H1 (cell line): ENCODE data around the gene COL26A1. TPM values are rescaled to one million over a fixed set of nuclear protein-coding genes. Genes with fewer than 3 reads are reported as not detected.

Experiments
- CTCF ChIA-PET: fragments of 300-600 bp; sonication (Branson Sonifier 250); formaldehyde crosslinking; loops from one replicate; lab custom pipeline; 2021; ENCODE audit not compliant: partially characterized antibody; lab: Charles Lee
- POLR2A ChIA-PET: fragments of 300-600 bp; sonication (Branson Sonifier 250); formaldehyde crosslinking; loops from one replicate; lab custom pipeline; 2021; ENCODE audit warnings: inconsistent platforms; ENCODE audit not compliant: partially characterized antibody; lab: Charles Lee
- DNase-seq, 2 experiments: peaks; one replicate each; pipeline versions ENCODE4 v3.0.0 to v3.0.0-alpha.2; 2010 to 2022; ENCODE audit warnings: low spot score in 2 of 2, low read depth in 1 of 2, mixed read lengths in 1 of 2
- FAIRE-seq: peaks from 2 replicates; lab custom pipeline; 2011; peaks lifted over from hg19 to GRCh38; lab: Jason Lieb, UNC
- H2AFZ ChIP-seq: 2 replicates; pipeline ENCODE4 v1.8.1; 2012; ENCODE audit warnings: low read length, inconsistent platforms
- H2AK5ac ChIP-seq: 2 replicates; pipeline ENCODE4 v1.6.1; 2013; ENCODE audit warnings: low read depth, low read length
- H2BK120ac ChIP-seq: replicated peaks from 2 replicates; pipeline ENCODE3; 2013; ENCODE audit warnings: low read depth, low read length, inconsistent platforms
- H2BK12ac ChIP-seq: 2 replicates; pipeline ENCODE4 v1.6.1; 2013; ENCODE audit warnings: low read depth, low read length
- H2BK15ac ChIP-seq: 2 replicates; pipeline ENCODE4 v1.6.1; 2013; ENCODE audit warnings: low read length
- H2BK20ac ChIP-seq: 2 replicates; pipeline ENCODE4 v1.6.1; 2013; ENCODE audit warnings: low read length
- H2BK5ac ChIP-seq: 2 replicates; pipeline ENCODE4 v1.6.1; 2013; ENCODE audit warnings: low read depth, low read length
- H3K14ac ChIP-seq: 2 replicates; pipeline ENCODE4 v1.6.1; 2013; ENCODE audit warnings: inconsistent platforms; ENCODE audit not compliant: insufficient read length
- H3K18ac ChIP-seq: 2 replicates; pipeline ENCODE4 v1.6.1; 2013; ENCODE audit warnings: low read length; ENCODE audit errors: extremely low read depth
- H3K23ac ChIP-seq: 2 replicates; pipeline ENCODE4 v1.6.1; 2013; ENCODE audit warnings: inconsistent platforms; ENCODE audit not compliant: insufficient read length
- H3K23me2 ChIP-seq: 2 replicates; pipeline ENCODE4 v1.6.1; 2013; ENCODE audit warnings: low read depth, low read length
- H3K27ac ChIP-seq: 2 replicates; pipeline ENCODE4 v1.6.1; 2011; ENCODE audit warnings: low read depth, low read length, inconsistent platforms
- H3K27me3 ChIP-seq, 4 experiments: replicated peaks in 1 of 4; 1 replicate in 1 of 4; 2 replicates in 3 of 4; pipeline versions ENCODE4 v1.6.1 to v1.8.1; 2011 to 2013; ENCODE audit warnings: low read length in 3 of 4, mild to moderate bottlenecking in 3 of 4, inconsistent platforms in 2 of 4, mixed read lengths in 2 of 4, moderate library complexity in 1 of 4; ENCODE audit not compliant: control insufficient read depth in 3 of 4, insufficient read depth in 3 of 4; ENCODE audit errors: extremely low read depth in 1 of 4
- H3K36me3 ChIP-seq, 4 experiments: 2 replicates each; pipeline versions ENCODE4 v1.6.1 to v1.8.1; 2011 to 2013; ENCODE audit warnings: mild to moderate bottlenecking in 4 of 4, low read length in 3 of 4, moderate library complexity in 2 of 4, control low read depth in 1 of 4, inconsistent platforms in 1 of 4; ENCODE audit not compliant: insufficient read depth in 4 of 4, control insufficient read depth in 2 of 4
- H3K4ac ChIP-seq: replicated peaks from 2 replicates; pipeline ENCODE3; 2013; ENCODE audit warnings: low read length, low read depth, mixed read lengths, inconsistent platforms; ENCODE audit not compliant: insufficient read length
- H3K4me1 ChIP-seq, 4 experiments: replicated peaks in 1 of 4; 1 replicate in 1 of 4; 2 replicates in 3 of 4; pipeline versions ENCODE4 v1.6.1 to v1.8.1; 2011 to 2013; ENCODE audit warnings: low read length in 3 of 4, inconsistent platforms in 2 of 4, mixed read lengths in 1 of 4; ENCODE audit not compliant: insufficient read depth in 4 of 4, control insufficient read depth in 3 of 4
- H3K4me2 ChIP-seq, 2 experiments: 2 replicates each; pipeline versions ENCODE4 v1.6.1 to v1.8.1; 2011 to 2013; ENCODE audit warnings: low read depth in 2 of 2, low read length in 2 of 2, control low read depth in 1 of 2, inconsistent platforms in 1 of 2, mild to moderate bottlenecking in 1 of 2; ENCODE audit not compliant: insufficient read depth in 1 of 2
- H3K4me3 ChIP-seq, 4 experiments: fragments of 200-600, 300-600 bp in 1 of 4; sonication (generic), shearing (Covaris generic), sonication (Bioruptor Twin) in 1 of 4; 2 replicates each; pipeline versions ENCODE4 v1.5.1 to v1.8.1; 2011 to 2016; ENCODE audit warnings: low read length in 4 of 4, low read depth in 3 of 4, control low read depth in 2 of 4, inconsistent platforms in 2 of 4, mild to moderate bottlenecking in 2 of 4, mixed read lengths in 1 of 4, moderate library complexity in 1 of 4; ENCODE audit not compliant: insufficient read depth in 2 of 4; ENCODE audit errors: extremely low read depth in 1 of 4
- H3K56ac ChIP-seq: replicated peaks from 2 replicates; pipeline ENCODE3; 2013; ENCODE audit warnings: low read depth, mild to moderate bottlenecking, mixed read lengths, low read length, inconsistent platforms; ENCODE audit not compliant: insufficient read length
- H3K79me1 ChIP-seq: 2 replicates; pipeline ENCODE4 v1.6.1; 2013; ENCODE audit warnings: low read depth, low read length, control low read depth
- H3K79me2 ChIP-seq, 2 experiments: 2 replicates each; pipeline versions ENCODE4 v1.6.1 to v1.8.1; 2012 to 2013; ENCODE audit warnings: low read length in 2 of 2, mild to moderate bottlenecking in 2 of 2, inconsistent platforms in 1 of 2; ENCODE audit not compliant: insufficient read depth in 2 of 2, control insufficient read depth in 1 of 2
- H3K9ac ChIP-seq, 4 experiments: replicated peaks in 1 of 4; 1 replicate in 1 of 4; 2 replicates in 3 of 4; pipeline versions ENCODE4 v1.6.1 to v1.8.1; 2011 to 2013; ENCODE audit warnings: low read depth in 3 of 4, low read length in 3 of 4, control low read depth in 2 of 4, mild to moderate bottlenecking in 2 of 4, moderate library complexity in 2 of 4, inconsistent platforms in 1 of 4; ENCODE audit errors: extremely low read depth in 1 of 4
- H3K9me3 ChIP-seq, 2 experiments: 2 replicates each; pipeline versions ENCODE4 v1.6.1 to v1.8.1; 2012 to 2013; ENCODE audit warnings: mild to moderate bottlenecking in 2 of 2, moderate library complexity in 2 of 2, control low read depth in 1 of 2, inconsistent platforms in 1 of 2, low read depth in 1 of 2, low read length in 1 of 2, mixed read lengths in 1 of 2; ENCODE audit not compliant: insufficient read depth in 2 of 2
- H4K20me1 ChIP-seq, 2 experiments: replicated peaks in 1 of 2; 2 replicates each; pipeline versions ENCODE3 to v1.8.1; 2011 to 2013; ENCODE audit warnings: inconsistent platforms in 2 of 2, low read length in 2 of 2, mild to moderate bottlenecking in 1 of 2; ENCODE audit not compliant: insufficient read depth in 2 of 2, control insufficient read depth in 1 of 2
- H4K5ac ChIP-seq: 2 replicates; pipeline ENCODE4 v1.6.1; 2013; ENCODE audit warnings: low read length, low read depth, mixed read lengths, inconsistent platforms; ENCODE audit not compliant: insufficient read length
- H4K8ac ChIP-seq: 2 replicates; pipeline ENCODE4 v1.8.0; 2013; ENCODE audit warnings: mild to moderate bottlenecking, moderate library complexity, low read length, inconsistent platforms; ENCODE audit not compliant: insufficient read depth; ENCODE audit errors: extremely low read depth
- H4K91ac ChIP-seq: replicated peaks from 2 replicates; pipeline ENCODE3; 2013; ENCODE audit warnings: low read length, mixed read lengths, inconsistent platforms; ENCODE audit not compliant: insufficient read length
- CHD1 ChIP-seq: IDR thresholded peaks from 2 replicates; pipeline ENCODE4 v1.6.1; 2012; ENCODE audit warnings: low read depth, low read length, improper control_type of control experiment
- CHD2 ChIP-seq: IDR thresholded peaks from 2 replicates; pipeline ENCODE4 v1.6.1; 2012; ENCODE audit warnings: low read length, improper control_type of control experiment
- E2F6 ChIP-seq: IDR thresholded peaks from 2 replicates; pipeline ENCODE4 v1.6.1; 2012; ENCODE audit warnings: inconsistent platforms
- HDAC2 ChIP-seq, 2 experiments: fragments of 300-600 bp in 1 of 2; sonication (generic) in 1 of 2; IDR thresholded peaks; 2 replicates each; pipeline ENCODE4 v1.6.1; 2011 to 2012; ENCODE audit warnings: low read depth in 2 of 2, low read length in 2 of 2, mild to moderate bottlenecking in 2 of 2, moderate library complexity in 2 of 2, borderline replicate concordance in 1 of 2, inconsistent platforms in 1 of 2
- KDM1A ChIP-seq: fragments of 200-600, 300-600 bp; sonication (generic); IDR thresholded peaks from 2 replicates; pipeline ENCODE4 v1.7.1; 2016; ENCODE audit warnings: mild to moderate bottlenecking, low read length, borderline replicate concordance
- MAX ChIP-seq: IDR thresholded peaks from 2 replicates; pipeline ENCODE4 v1.6.1; 2012; ENCODE audit warnings: inconsistent platforms
- RAD21 ChIP-seq, 2 experiments: IDR thresholded peaks in 1 of 2; conservative IDR thresholded peaks in 1 of 2; 2 replicates each; pipeline ENCODE4 v1.6.1; 2011; ENCODE audit warnings: low read depth in 2 of 2, low read length in 2 of 2, improper control_type of control experiment in 1 of 2, inconsistent platforms in 1 of 2, mild to moderate bottlenecking in 1 of 2, moderate library complexity in 1 of 2
- SRF ChIP-seq: IDR thresholded peaks from 2 replicates; pipeline ENCODE4 v1.6.1; 2011; ENCODE audit warnings: mild to moderate bottlenecking, low read depth, low read length, moderate library complexity
- WGBS, 2 experiments: shearing (Covaris generic) in 1 of 2; methylation state at CpG; one replicate each; pipeline versions ENCODE4 v1.1.6 to v1.1.7; 2013 to 2015; ENCODE audit warnings: low lambda C conversion rate in 2 of 2, mixed read lengths in 2 of 2, inconsistent platforms in 1 of 2, low coverage in 1 of 2, missing lambda C conversion rate in 1 of 2; ENCODE audit not compliant: insufficient replicate concordance in 2 of 2, insufficient coverage in 1 of 2, insufficient read length in 1 of 2; ENCODE audit errors: extremely low coverage in 1 of 2, missing lambda C conversion rate in 1 of 2; 5-methylcytosine and 5-hydroxymethylcytosine counted together
- polyA plus RNA-seq, 7 experiments: library from polyadenylated mRNA; depleted of rRNA in 3 of 7; stranded (reverse) in 5 of 7; unstranded in 2 of 7; fragments of >200 nt in 5 of 7; fragments of 200-250 nt in 2 of 7; gene quantifications; 1 replicate in 5 of 7; 2 replicates in 1 of 7; 4 replicates in 1 of 7; pipeline versions ENCODE4 v1.2.1 to v1.2.3, GENCODE V29; 2011 to 2013; ENCODE audit warnings: missing spikeins in 2 of 7, mixed read lengths in 2 of 7
- total RNA-seq: library from RNA; stranded (reverse); fragmentation: NEBNext Ultra II Directional; extraction: Animal tissue kit (Norgen Biotek cat#: 25700); gene quantifications from 2 replicates; pipeline ENCODE4 v1.2.1, GENCODE V29; 2021

The COL26A1 gene
- total and polyA plus RNA-seq, 2 of the 8 experiments (the other 6 are each of a cell fraction or from before 2014, with no cell fraction given), result 51.1 to 68.8 TPM

GRCh38 chr7:101586078-101586905 lies 223.6 kb downstream of the COL26A1 start:
- Histone ChIP-seq H4K5ac (no peak overlapping the region), H2BK5ac (no peak overlapping the region), H3K23ac (no peak overlapping the region), H3K18ac (no peak overlapping the region), H4K20me1 (no peaks in the 10 kb centered on the region), H3K9me3 (peaks cover 0 to 7% of the 10 kb centered on the region in 2 experiments; a peak in 1 of 4 replicates), H4K8ac (no peak overlapping the region; the same call in 1 of the 2 replicates), H3K4me3 (no peak overlapping the region), H2AK5ac (no peak overlapping the region), H3K79me2 (no peaks in the 10 kb centered on the region), H2BK20ac (no peak overlapping the region), H2BK15ac (no peak overlapping the region; the same call in 1 of the 2 replicates), H2BK12ac (no peak overlapping the region), H3K79me1 (no peaks in the 10 kb centered on the region), H3K27ac (no peak overlapping the region), H3K14ac (no peak overlapping the region), H3K4ac (no peak overlapping the region), H3K23me2 (no peaks in the 10 kb centered on the region), H3K4me2 (no peak overlapping the region), H3K9ac (no peak overlapping the region), H3K56ac (no peak overlapping the region), H4K91ac (no peak overlapping the region), H2AFZ (peak overlapping the region; percentile 46), H2BK120ac (no peak overlapping the region), H3K4me1 (no peaks in the 10 kb centered on the region), H3K36me3 (no peaks in the 10 kb centered on the region), H3K27me3 (no peaks in the 10 kb centered on the region; a peak in 1 of 7 replicates)
- ChIA-PET CTCF (interaction anchor here (0.6 to 5.6 kb wide), 12 partner anchors 9 to 296 kb away, joined by 3 to 23 read pairs (median 4); no protein-coding TSS in a partner anchor), POLR2A (interaction anchor here (0.5 to 2.5 kb wide), 5 partner anchors 9 to 200 kb away, joined by 3 to 9 read pairs (median 3); no protein-coding TSS in a partner anchor)
- peak in 1 of 2 experiments; percentile 60 for DNase-seq
- no peak for FAIRE-seq
- 88% methylated on average over 18 of the region's 18 CpGs; no CpG with 5 or more reads in 1 of the 2 experiments for WGBS, 2 experiments
- TF ChIP-seq KDM1A (peak; percentile 95), CHD2 (0 out of 2 replicates have a peak, but pooled peaks have one; percentile 34), E2F6 (peak; percentile 92), CHD1 (no peak), RAD21 (IDR thresholded peaks at IDR 0.05 in 1 of 2, conservative IDR thresholded peaks at IDR 0.05 in 1 of 2; ENCODE audit: low read depth in 2 of 2, low read length in 2 of 2) (0 out of 4 replicates have a peak, but pooled peaks of 1 of the 2 experiments have one; percentile 14), HDAC2 (IDR thresholded peaks at IDR 0.05; ENCODE audit: borderline replicate concordance in 1 of 2, low read depth in 2 of 2, low read length in 2 of 2) (peak in 1 of 2 experiments; percentile 74; a peak in 1 of 4 replicates), SRF (no peak), MAX (peak; percentile 82)
